GM06990 (cell line): ENCODE measurements around the gene ZNF710.

Experiments used
- DNase-seq: peaks from one replicate; pipeline ENCODE4 v3.0.0-alpha.2; 2011; ENCODE audit not compliant: insufficient read length; ENCODE audit errors: extremely low read depth
- H3K27me3 ChIP-seq: replicated peaks from 2 replicates; pipeline ENCODE4 v1.6.0; 2011; ENCODE audit warnings: low read length; ENCODE audit not compliant: control insufficient read depth, insufficient read depth
- H3K36me3 ChIP-seq: 2 replicates; pipeline ENCODE4 v1.5.1; 2011; ENCODE audit warnings: low read length; ENCODE audit not compliant: control insufficient read depth, insufficient read depth
- H3K4me3 ChIP-seq: replicated peaks from 2 replicates; pipeline ENCODE4 v1.5.1; 2011; ENCODE audit warnings: low read depth, mild to moderate bottlenecking, control low read depth, low read length
- TF ChIP-seq, protein P1 (sequence below): IDR thresholded peaks from 2 replicates; pipeline ENCODE4 v1.5.1; 2011; ENCODE audit warnings: low read length, control low read depth, mild to moderate bottlenecking, inconsistent platforms; ENCODE audit not compliant: insufficient read depth, poor library complexity, severe bottlenecking

Gene ZNF710

DNA sequence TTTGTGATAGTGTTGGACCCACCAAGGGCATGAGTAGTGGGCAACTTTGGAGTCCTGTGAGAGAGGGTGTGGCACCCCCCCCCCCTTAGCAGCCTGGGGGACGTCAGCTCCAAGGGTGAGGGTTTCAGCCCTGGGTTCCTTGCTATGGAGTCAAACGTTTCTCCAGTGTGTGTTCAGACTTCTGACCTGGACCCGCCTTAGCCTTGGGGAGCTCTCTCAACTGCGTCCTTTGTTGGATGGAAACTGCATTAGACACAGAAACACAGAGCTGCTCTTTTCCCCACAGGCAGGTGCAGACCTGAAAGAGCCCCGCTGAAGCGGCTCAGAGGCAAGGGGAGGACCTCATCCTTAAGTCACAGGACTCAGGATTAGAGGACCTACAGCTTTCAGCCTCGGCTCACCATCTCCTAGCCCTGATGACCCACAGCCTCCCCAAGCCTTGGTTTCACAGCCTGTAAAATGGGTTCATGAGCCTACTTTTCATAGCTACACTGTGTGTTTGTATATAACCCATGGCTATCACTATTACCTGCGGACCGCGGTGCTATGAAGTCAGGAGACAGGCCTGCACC lies 19.9 kb downstream of the ZNF710 start:
- TF ChIP-seq, protein P1, sequence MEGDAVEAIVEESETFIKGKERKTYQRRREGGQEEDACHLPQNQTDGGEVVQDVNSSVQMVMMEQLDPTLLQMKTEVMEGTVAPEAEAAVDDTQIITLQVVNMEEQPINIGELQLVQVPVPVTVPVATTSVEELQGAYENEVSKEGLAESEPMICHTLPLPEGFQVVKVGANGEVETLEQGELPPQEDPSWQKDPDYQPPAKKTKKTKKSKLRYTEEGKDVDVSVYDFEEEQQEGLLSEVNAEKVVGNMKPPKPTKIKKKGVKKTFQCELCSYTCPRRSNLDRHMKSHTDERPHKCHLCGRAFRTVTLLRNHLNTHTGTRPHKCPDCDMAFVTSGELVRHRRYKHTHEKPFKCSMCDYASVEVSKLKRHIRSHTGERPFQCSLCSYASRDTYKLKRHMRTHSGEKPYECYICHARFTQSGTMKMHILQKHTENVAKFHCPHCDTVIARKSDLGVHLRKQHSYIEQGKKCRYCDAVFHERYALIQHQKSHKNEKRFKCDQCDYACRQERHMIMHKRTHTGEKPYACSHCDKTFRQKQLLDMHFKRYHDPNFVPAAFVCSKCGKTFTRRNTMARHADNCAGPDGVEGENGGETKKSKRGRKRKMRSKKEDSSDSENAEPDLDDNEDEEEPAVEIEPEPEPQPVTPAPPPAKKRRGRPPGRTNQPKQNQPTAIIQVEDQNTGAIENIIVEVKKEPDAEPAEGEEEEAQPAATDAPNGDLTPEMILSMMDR: no peak
- no peak for DNase-seq
- H3K4me3 ChIP-seq: no peak overlapping the region
- no peaks in the 10 kb centered on the region; the same call in none of the 2 replicates for H3K36me3 ChIP-seq
- H3K27me3 ChIP-seq: no peaks in the 10 kb centered on the region

DNA sequence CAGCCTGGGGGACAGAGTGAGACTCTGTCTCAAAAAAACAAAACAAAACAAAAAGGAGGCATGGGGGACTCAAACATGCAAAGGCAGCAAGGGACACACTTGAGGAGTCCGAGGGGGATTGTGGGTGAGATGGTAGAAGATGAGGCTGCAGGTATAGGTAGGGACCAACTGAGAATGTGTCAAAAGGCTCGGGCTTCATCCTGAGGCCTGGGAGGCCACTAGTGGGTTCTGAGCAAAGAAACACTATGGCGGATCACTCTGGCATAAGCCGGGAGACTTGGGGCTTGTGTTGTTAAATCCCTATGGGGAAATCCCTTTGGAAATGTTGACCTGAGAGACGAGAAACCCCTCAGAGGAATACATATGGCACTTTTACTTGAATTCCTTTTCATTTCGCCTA lies 21.2 kb downstream of the ZNF710 start:
- TF ChIP-seq, protein P1: no peak
- H3K36me3 ChIP-seq: no peaks in the 10 kb centered on the region; the same call in none of the 2 replicates
- no peaks in the 10 kb centered on the region for H3K27me3 ChIP-seq
- H3K4me3 ChIP-seq: no peak overlapping the region
- DNase-seq: no peak

DNA sequence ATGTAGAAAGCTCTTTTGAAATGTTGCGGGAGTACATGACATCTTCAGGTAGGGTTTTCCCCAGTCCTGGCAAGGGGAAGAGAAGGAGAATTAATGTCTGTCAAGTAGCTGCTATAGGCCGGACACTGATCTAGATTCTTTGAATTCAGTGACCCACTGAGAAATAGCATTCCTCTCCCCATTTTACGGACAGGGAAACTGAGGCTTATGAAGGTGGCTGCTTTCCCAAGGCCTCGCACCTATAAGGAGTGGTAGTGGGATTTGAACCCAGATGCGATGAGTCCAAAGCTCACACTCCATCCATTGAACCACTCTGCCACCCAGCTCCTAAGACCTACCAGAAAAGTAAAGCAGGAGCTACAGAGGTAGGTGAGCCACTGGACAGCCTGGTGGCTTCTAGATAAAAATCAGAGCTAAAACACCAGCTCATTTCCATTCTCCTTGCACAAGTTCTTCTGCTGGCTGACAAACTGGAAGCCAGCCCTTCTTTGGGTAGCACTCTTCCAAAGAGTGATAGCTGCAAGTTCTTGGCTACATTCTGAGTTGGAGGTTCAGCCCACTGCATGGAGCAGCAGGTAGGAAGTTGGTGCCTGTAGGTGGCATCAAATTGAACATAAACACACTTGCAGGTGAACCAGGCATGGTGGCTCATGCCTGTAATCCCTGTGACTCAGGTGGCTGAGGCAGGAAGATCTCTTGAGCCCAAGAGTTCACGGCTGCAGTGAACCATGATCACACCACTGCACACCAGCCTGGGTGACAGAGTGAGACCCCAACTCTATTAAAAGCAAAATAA lies 22.0 kb downstream of the ZNF710 start:
- no peaks in the 10 kb centered on the region for H3K27me3 ChIP-seq
- TF ChIP-seq, protein P1: no peak
- no peak for DNase-seq
- no peak overlapping the region for H3K4me3 ChIP-seq
- no peaks in the 10 kb centered on the region; the same call in none of the 2 replicates for H3K36me3 ChIP-seq

DNA sequence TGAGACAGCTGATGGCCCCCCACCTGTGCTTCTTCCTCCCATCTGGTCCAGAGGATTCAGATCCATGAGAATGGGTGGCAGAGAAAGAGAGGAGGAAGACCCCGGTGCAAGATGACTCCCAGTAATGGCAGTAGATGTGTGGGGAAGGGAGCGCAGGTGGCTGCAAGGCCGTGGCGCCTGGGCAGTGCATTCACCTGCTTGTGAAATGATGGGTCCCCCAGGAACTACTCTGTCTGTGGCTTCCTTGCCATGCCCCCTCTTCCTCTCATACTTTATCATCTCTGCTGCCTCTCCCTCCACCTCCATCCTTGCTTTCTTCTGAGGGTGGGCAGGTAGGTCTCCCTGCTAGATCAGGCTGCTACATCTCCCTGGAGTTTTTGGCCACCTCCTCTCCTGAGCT lies 23.3 kb downstream of the ZNF710 start:
- Histone ChIP-seq H3K27me3 (no peaks in the 10 kb centered on the region), H3K36me3 (no peaks in the 10 kb centered on the region; the same call in none of the 2 replicates), H3K4me3 (no peak overlapping the region)
- TF ChIP-seq, protein P1: no peak
- DNase-seq: no peak

DNA sequence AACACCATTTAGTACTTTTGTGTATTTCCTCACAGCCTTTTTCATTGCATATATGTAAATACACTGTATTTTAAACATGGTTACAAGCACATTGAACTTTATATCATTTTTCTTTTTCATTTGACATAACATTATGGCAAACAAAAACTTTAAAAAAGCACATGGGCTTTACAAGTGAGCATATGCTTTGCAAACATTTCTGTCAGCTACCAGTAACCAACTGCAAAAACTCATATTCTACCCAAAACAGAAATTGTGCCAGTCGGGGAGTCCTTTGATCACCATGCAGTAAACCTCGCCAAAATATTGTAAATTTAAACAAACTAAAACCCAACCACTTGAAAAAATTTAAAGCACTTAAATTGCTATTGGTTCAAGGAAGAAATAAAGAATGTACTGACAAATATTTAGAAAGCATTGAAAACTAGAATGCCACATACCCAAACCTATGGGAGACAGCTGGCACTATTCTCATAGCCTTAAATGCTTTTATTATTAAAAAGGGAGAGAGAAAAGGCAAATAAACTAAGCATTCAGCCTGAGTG lies 24.4 kb downstream of the ZNF710 start:
- DNase-seq: no peak
- Histone ChIP-seq H3K4me3 (no peak overlapping the region), H3K36me3 (no peaks in the 10 kb centered on the region; the same call in none of the 2 replicates), H3K27me3 (no peaks in the 10 kb centered on the region)
- TF ChIP-seq, protein P1: no peak
